Stimulated activated CD8-positive, alpha-beta memory T cell treated with anti-CD3 and anti-CD28 coated beads, Interleukin-15, amount 100 ng/mL, for 1 hour (primary cell): ENCODE results near the gene ATXN1.

Source experiments
- DNase-seq: peaks from one replicate; pipeline ENCODE4 v3.0.0-alpha.2; 2020; ENCODE audit warnings: low read depth

Gene ATXN1

GRCh38 chr6:16305246-16305725, 456.0 kb downstream of the ATXN1 start:
- DNase-seq, result no peak

GRCh38 chr6:16302721-16303552, 458.3 kb downstream of the ATXN1 start:
- DNase-seq, result no peak

GRCh38 chr6:16301511-16301910, 459.7 kb downstream of the ATXN1 start:
- no peak for DNase-seq

GRCh38 chr6:16299861-16300260, 461.4 kb downstream of the ATXN1 start:
- no peak for DNase-seq

GRCh38 chr6:16296061-16296670, 465.1 kb downstream of the ATXN1 start:
- DNase-seq, result no peak

GRCh38 chr6:16295471-16295870, 465.8 kb downstream of the ATXN1 start:
- no peak for DNase-seq

- DNase-seq, result no peak
Measured at GRCh38 chr6:16295060-16295459, 466.2 kb downstream of the ATXN1 start.

GRCh38 chr6:16294371-16294770, 466.9 kb downstream of the ATXN1 start:
- DNase-seq, result no peak

GRCh38 chr6:16292942-16293341, 468.3 kb downstream of the ATXN1 start:
- no peak for DNase-seq

- DNase-seq, result no peak
Measured at GRCh38 chr6:16292432-16292831, 468.8 kb downstream of the ATXN1 start.

- no peak for DNase-seq
Measured at GRCh38 chr6:16291739-16292138, 469.5 kb downstream of the ATXN1 start.

- no peak for DNase-seq
Measured at GRCh38 chr6:16288163-16288562, 473.1 kb downstream of the ATXN1 start.

- DNase-seq, result no peak
Measured at GRCh38 chr6:16286151-16286522, 475.1 kb downstream of the ATXN1 start.

- no peak for DNase-seq
Measured at GRCh38 chr6:16285467-16286150, 475.7 kb downstream of the ATXN1 start.

- DNase-seq, result no peak
Measured at GRCh38 chr6:16284472-16284871, 476.8 kb downstream of the ATXN1 start.

- DNase-seq, result no peak
Measured at GRCh38 chr6:16282370-16282769, 478.9 kb downstream of the ATXN1 start.

GRCh38 chr6:16279243-16279642, 482.0 kb downstream of the ATXN1 start:
- DNase-seq, result no peak

- DNase-seq, result no peak
Measured at GRCh38 chr6:16278750-16279149, 482.5 kb downstream of the ATXN1 start.

- DNase-seq, result no peak
Measured at GRCh38 chr6:16278048-16278724, 483.1 kb downstream of the ATXN1 start.

- DNase-seq, result no peak
Measured at GRCh38 chr6:16277101-16277981, 483.9 kb downstream of the ATXN1 start.

- no peak for DNase-seq
Measured at GRCh38 chr6:16274885-16275589, 486.2 kb downstream of the ATXN1 start.
